ENCODE results near the gene MBOAT1.

The MBOAT1 gene

GRCh38 chr6:20233007-20233730, 20.9 kb upstream of the MBOAT1 start:
- Histone ChIP-seq H3K4me1 (ENCODE audit: control insufficient read depth, insufficient read depth, low read length) (no peaks in the 10 kb centered on the region), H3K9me3 (ENCODE audit: control insufficient read depth in 2 of 2, low read length in 2 of 2) (no peaks in the 10 kb centered on the region), H3K27ac (ENCODE audit: low read length) (no peak overlapping the region), H3K4me3 (ENCODE audit: low read length in 2 of 2) (no peak overlapping the region), H3K9ac (ENCODE audit: low read length in 2 of 2) (no peak overlapping the region), H3K27me3 (ENCODE audit: control insufficient read depth in 1 of 2, insufficient read depth in 2 of 2, low read length in 2 of 2) (no peaks in the 10 kb centered on the region), H3K36me3 (ENCODE audit: control insufficient read depth in 2 of 2, insufficient read depth in 2 of 2, low read length in 2 of 2) (no peaks in the 10 kb centered on the region)

- Histone ChIP-seq H3K27ac (ENCODE audit: low read length) (no peak overlapping the region), H3K4me3 (ENCODE audit: low read length in 2 of 2) (no peak overlapping the region), H3K4me1 (ENCODE audit: control insufficient read depth, insufficient read depth, low read length) (no peaks in the 10 kb centered on the region), H3K36me3 (ENCODE audit: control insufficient read depth in 2 of 2, insufficient read depth in 2 of 2, low read length in 2 of 2) (no peaks in the 10 kb centered on the region), H3K27me3 (ENCODE audit: control insufficient read depth in 1 of 2, insufficient read depth in 2 of 2, low read length in 2 of 2) (no peaks in the 10 kb centered on the region), H3K9ac (ENCODE audit: low read length in 2 of 2) (no peak overlapping the region), H3K9me3 (ENCODE audit: control insufficient read depth in 2 of 2, low read length in 2 of 2) (no peaks in the 10 kb centered on the region)
These were observed 19.9 kb upstream of the MBOAT1 start for GRCh38 chr6:20232188-20232587.

GRCh38 chr6:20230401-20231119, 18.3 kb upstream of the MBOAT1 start:
- Histone ChIP-seq H3K36me3 (ENCODE audit: control insufficient read depth in 2 of 2, insufficient read depth in 2 of 2, low read length in 2 of 2) (no peaks in the 10 kb centered on the region), H3K9me3 (ENCODE audit: control insufficient read depth in 2 of 2, low read length in 2 of 2) (no peaks in the 10 kb centered on the region), H3K27me3 (ENCODE audit: control insufficient read depth in 1 of 2, insufficient read depth in 2 of 2, low read length in 2 of 2) (no peaks in the 10 kb centered on the region), H3K4me3 (ENCODE audit: low read length in 2 of 2) (no peak overlapping the region), H3K9ac (ENCODE audit: low read length in 2 of 2) (no peak overlapping the region), H3K4me1 (ENCODE audit: control insufficient read depth, insufficient read depth, low read length) (no peaks in the 10 kb centered on the region), H3K27ac (ENCODE audit: low read length) (no peak overlapping the region)

- no peak overlapping the region for H3K27ac ChIP-seq (ENCODE audit: low read length)
- no peak overlapping the region for H3K9ac ChIP-seq (ENCODE audit: low read length in 2 of 2)
- H3K4me3 ChIP-seq (ENCODE audit: low read length in 2 of 2), result no peak overlapping the region
- no peaks in the 10 kb centered on the region for H3K36me3 ChIP-seq (ENCODE audit: control insufficient read depth in 2 of 2, insufficient read depth in 2 of 2, low read length in 2 of 2)
- no peaks in the 10 kb centered on the region for H3K27me3 ChIP-seq (ENCODE audit: control insufficient read depth in 1 of 2, insufficient read depth in 2 of 2, low read length in 2 of 2)
- no peaks in the 10 kb centered on the region for H3K9me3 ChIP-seq (ENCODE audit: control insufficient read depth in 2 of 2, low read length in 2 of 2)
- no peaks in the 10 kb centered on the region for H3K4me1 ChIP-seq (ENCODE audit: control insufficient read depth, insufficient read depth, low read length)
These were observed 17.6 kb upstream of the MBOAT1 start for GRCh38 chr6:20229881-20230280.

GRCh38 chr6:20227350-20227749, 15.1 kb upstream of the MBOAT1 start:
- no peaks in the 10 kb centered on the region for H3K4me1 ChIP-seq (ENCODE audit: control insufficient read depth, insufficient read depth, low read length)
- H3K4me3 ChIP-seq (ENCODE audit: low read length in 2 of 2), result no peak overlapping the region
- no peaks in the 10 kb centered on the region for H3K27me3 ChIP-seq (ENCODE audit: control insufficient read depth in 1 of 2, insufficient read depth in 2 of 2, low read length in 2 of 2)
- no peaks in the 10 kb centered on the region for H3K9me3 ChIP-seq (ENCODE audit: control insufficient read depth in 2 of 2, low read length in 2 of 2)
- no peaks in the 10 kb centered on the region for H3K36me3 ChIP-seq (ENCODE audit: control insufficient read depth in 2 of 2, insufficient read depth in 2 of 2, low read length in 2 of 2)
- H3K9ac ChIP-seq (ENCODE audit: low read length in 2 of 2), result no peak overlapping the region
- H3K27ac ChIP-seq (ENCODE audit: low read length), result no peak overlapping the region

GRCh38 chr6:20223141-20223540, 10.9 kb upstream of the MBOAT1 start:
- Histone ChIP-seq H3K9ac (ENCODE audit: low read length in 2 of 2) (no peak overlapping the region), H3K36me3 (ENCODE audit: control insufficient read depth in 2 of 2, insufficient read depth in 2 of 2, low read length in 2 of 2) (no peaks in the 10 kb centered on the region), H3K4me1 (ENCODE audit: control insufficient read depth, insufficient read depth, low read length) (no peaks in the 10 kb centered on the region), H3K27me3 (ENCODE audit: control insufficient read depth in 1 of 2, insufficient read depth in 2 of 2, low read length in 2 of 2) (no peaks in the 10 kb centered on the region), H3K27ac (ENCODE audit: low read length) (no peak overlapping the region), H3K9me3 (ENCODE audit: control insufficient read depth in 2 of 2, low read length in 2 of 2) (no peaks in the 10 kb centered on the region), H3K4me3 (ENCODE audit: low read length in 2 of 2) (no peak overlapping the region)

GRCh38 chr6:20221421-20221820, 9.2 kb upstream of the MBOAT1 start:
- Histone ChIP-seq H3K9ac (ENCODE audit: low read length in 2 of 2) (no peak overlapping the region), H3K4me1 (ENCODE audit: control insufficient read depth, insufficient read depth, low read length) (no peaks in the 10 kb centered on the region), H3K27ac (ENCODE audit: low read length) (no peak overlapping the region), H3K9me3 (ENCODE audit: control insufficient read depth in 2 of 2, low read length in 2 of 2) (no peaks in the 10 kb centered on the region), H3K27me3 (ENCODE audit: control insufficient read depth in 1 of 2, insufficient read depth in 2 of 2, low read length in 2 of 2) (no peaks in the 10 kb centered on the region), H3K4me3 (ENCODE audit: low read length in 2 of 2) (no peak overlapping the region), H3K36me3 (ENCODE audit: control insufficient read depth in 2 of 2, insufficient read depth in 2 of 2, low read length in 2 of 2) (no peaks in the 10 kb centered on the region)

GRCh38 chr6:20220359-20220758, 8.1 kb upstream of the MBOAT1 start:
- Histone ChIP-seq H3K9me3 (ENCODE audit: control insufficient read depth in 2 of 2, low read length in 2 of 2) (no peaks in the 10 kb centered on the region), H3K27ac (ENCODE audit: low read length) (no peak overlapping the region), H3K27me3 (ENCODE audit: control insufficient read depth in 1 of 2, insufficient read depth in 2 of 2, low read length in 2 of 2) (no peaks in the 10 kb centered on the region), H3K4me3 (ENCODE audit: low read length in 2 of 2) (no peak overlapping the region), H3K9ac (ENCODE audit: low read length in 2 of 2) (no peak overlapping the region), H3K36me3 (ENCODE audit: control insufficient read depth in 2 of 2, insufficient read depth in 2 of 2, low read length in 2 of 2) (no peaks in the 10 kb centered on the region), H3K4me1 (ENCODE audit: control insufficient read depth, insufficient read depth, low read length) (no peaks in the 10 kb centered on the region)

- H3K36me3 ChIP-seq (ENCODE audit: control insufficient read depth in 2 of 2, insufficient read depth in 2 of 2, low read length in 2 of 2), result no peaks in the 10 kb centered on the region
These were observed 5.6 kb upstream of the MBOAT1 start for GRCh38 chr6:20217891-20218290.

GRCh38 chr6:20217324-20217855, 5.1 kb upstream of the MBOAT1 start:
- Histone ChIP-seq H3K9me3 (ENCODE audit: control insufficient read depth in 2 of 2, low read length in 2 of 2) (no peaks in the 10 kb centered on the region), H3K27ac (ENCODE audit: low read length) (no peak overlapping the region), H3K4me1 (ENCODE audit: control insufficient read depth, insufficient read depth, low read length) (peaks cover 8% of the 10 kb centered on the region), H3K36me3 (ENCODE audit: control insufficient read depth in 2 of 2, insufficient read depth in 2 of 2, low read length in 2 of 2) (no peaks in the 10 kb centered on the region), H3K4me3 (ENCODE audit: low read length in 2 of 2) (peak overlapping the region in 1 of 2 donors; percentile 22), H3K27me3 (ENCODE audit: control insufficient read depth in 1 of 2, insufficient read depth in 2 of 2, low read length in 2 of 2) (no peaks in the 10 kb centered on the region), H3K9ac (ENCODE audit: low read length in 2 of 2) (no peak overlapping the region)

More at GRCh38 chr6:20217891-20218290, 5.6 kb upstream of the MBOAT1 start:
- Histone ChIP-seq H3K9ac (ENCODE audit: low read length in 2 of 2) (no peak overlapping the region), H3K9me3 (ENCODE audit: control insufficient read depth in 2 of 2, low read length in 2 of 2) (no peaks in the 10 kb centered on the region), H3K4me1 (ENCODE audit: control insufficient read depth, insufficient read depth, low read length) (peaks cover 8% of the 10 kb centered on the region), H3K4me3 (ENCODE audit: low read length in 2 of 2) (no peak overlapping the region), H3K27ac (ENCODE audit: low read length) (no peak overlapping the region), H3K27me3 (ENCODE audit: control insufficient read depth in 1 of 2, insufficient read depth in 2 of 2, low read length in 2 of 2) (no peaks in the 10 kb centered on the region)

GRCh38 chr6:20215310-20215709, 3.0 kb upstream of the MBOAT1 start:
- no peaks in the 10 kb centered on the region for H3K27me3 ChIP-seq (ENCODE audit: control insufficient read depth in 1 of 2, insufficient read depth in 2 of 2, low read length in 2 of 2)
- H3K4me3 ChIP-seq (ENCODE audit: low read length in 2 of 2), result no peak overlapping the region
- no peak overlapping the region for H3K27ac ChIP-seq (ENCODE audit: low read length)
- H3K4me1 ChIP-seq (ENCODE audit: control insufficient read depth, insufficient read depth, low read length), result peaks cover 15% of the 10 kb centered on the region
- H3K36me3 ChIP-seq (ENCODE audit: control insufficient read depth in 2 of 2, insufficient read depth in 2 of 2, low read length in 2 of 2), result no peaks in the 10 kb centered on the region
- H3K9me3 ChIP-seq (ENCODE audit: control insufficient read depth in 2 of 2, low read length in 2 of 2), result no peaks in the 10 kb centered on the region
- H3K9ac ChIP-seq (ENCODE audit: low read length in 2 of 2), result no peak overlapping the region

Data from stomach smooth muscle (tissue), 2 donors.